ENCODE data around the gene TUBB2B.
"Not testable (repeated sequence)": the region's sequence is repeated elsewhere in the genome, so short reads cannot be mapped to it uniquely, and the experiment has no call there.

TUBB2B gene

GRCh38 chr6:3193102-3193849, 34.2 kb downstream of the TUBB2B start:
- Histone ChIP-seq H3K4me3 (ENCODE audit: low read depth in 1 of 5, low read length in 5 of 5) (no peak overlapping the region), H3K27ac (ENCODE audit: low read depth, low read length) (no peak overlapping the region), H3K4me1 (ENCODE audit: control insufficient read depth in 5 of 5, insufficient read depth in 5 of 5, low read length in 5 of 5) (peaks cover 0 to 13% (median 10%) of the 10 kb centered on the region in 5 donors), H3K9ac (ENCODE audit: low read length in 5 of 5) (no peak overlapping the region), H3K36me3 (ENCODE audit: control insufficient read depth in 5 of 5, insufficient read depth in 5 of 5, low read length in 5 of 5) (no peaks in the 10 kb centered on the region), H3K27me3 (ENCODE audit: control insufficient read depth in 5 of 5, insufficient read depth in 4 of 5, low read length in 5 of 5) (no peaks in the 10 kb centered on the region), H3K9me3 (ENCODE audit: control insufficient read depth in 5 of 5, low read length in 5 of 5) (no peaks in the 10 kb centered on the region)

- Histone ChIP-seq H3K36me3 (ENCODE audit: control insufficient read depth in 5 of 5, insufficient read depth in 5 of 5, low read length in 5 of 5) (no peaks in the 10 kb centered on the region), H3K4me3 (ENCODE audit: low read depth in 1 of 5, low read length in 5 of 5) (no peak overlapping the region), H3K4me1 (ENCODE audit: control insufficient read depth in 5 of 5, insufficient read depth in 5 of 5, low read length in 5 of 5) (peaks cover 0 to 11% (median 3%) of the 10 kb centered on the region in 5 donors), H3K9ac (ENCODE audit: low read length in 5 of 5) (no peak overlapping the region), H3K9me3 (ENCODE audit: control insufficient read depth in 5 of 5, low read length in 5 of 5) (no peaks in the 10 kb centered on the region), H3K27ac (ENCODE audit: low read depth, low read length) (no peak overlapping the region), H3K27me3 (ENCODE audit: control insufficient read depth in 5 of 5, insufficient read depth in 4 of 5, low read length in 5 of 5) (no peaks in the 10 kb centered on the region)
Observed at GRCh38 chr6:3190779-3191178, 36.7 kb downstream of the TUBB2B start.

GRCh38 chr6:3190056-3190455, 37.4 kb downstream of the TUBB2B start:
- Histone ChIP-seq H3K9ac (ENCODE audit: low read length in 5 of 5) (no peak overlapping the region), H3K36me3 (ENCODE audit: control insufficient read depth in 5 of 5, insufficient read depth in 5 of 5, low read length in 5 of 5) (no peaks in the 10 kb centered on the region), H3K9me3 (ENCODE audit: control insufficient read depth in 5 of 5, low read length in 5 of 5) (no peaks in the 10 kb centered on the region), H3K4me1 (ENCODE audit: control insufficient read depth in 5 of 5, insufficient read depth in 5 of 5, low read length in 5 of 5) (peaks cover 0 to 6% (median 0%) of the 10 kb centered on the region in 5 donors), H3K4me3 (ENCODE audit: low read depth in 1 of 5, low read length in 5 of 5) (no peak overlapping the region), H3K27ac (ENCODE audit: low read depth, low read length) (no peak overlapping the region), H3K27me3 (ENCODE audit: control insufficient read depth in 5 of 5, insufficient read depth in 4 of 5, low read length in 5 of 5) (no peaks in the 10 kb centered on the region)

GRCh38 chr6:3189192-3189591, 38.3 kb downstream of the TUBB2B start:
- H3K4me1 ChIP-seq (ENCODE audit: control insufficient read depth in 5 of 5, insufficient read depth in 5 of 5, low read length in 5 of 5); H3K9ac ChIP-seq (ENCODE audit: low read length in 5 of 5); H3K4me3 ChIP-seq (ENCODE audit: low read depth in 1 of 5, low read length in 5 of 5); H3K27me3 ChIP-seq (ENCODE audit: control insufficient read depth in 5 of 5, insufficient read depth in 4 of 5, low read length in 5 of 5); H3K36me3 ChIP-seq (ENCODE audit: control insufficient read depth in 5 of 5, insufficient read depth in 5 of 5, low read length in 5 of 5); H3K9me3 ChIP-seq (ENCODE audit: control insufficient read depth in 5 of 5, low read length in 5 of 5); H3K27ac ChIP-seq (ENCODE audit: low read depth, low read length): not testable (repeated sequence)

DNA sequence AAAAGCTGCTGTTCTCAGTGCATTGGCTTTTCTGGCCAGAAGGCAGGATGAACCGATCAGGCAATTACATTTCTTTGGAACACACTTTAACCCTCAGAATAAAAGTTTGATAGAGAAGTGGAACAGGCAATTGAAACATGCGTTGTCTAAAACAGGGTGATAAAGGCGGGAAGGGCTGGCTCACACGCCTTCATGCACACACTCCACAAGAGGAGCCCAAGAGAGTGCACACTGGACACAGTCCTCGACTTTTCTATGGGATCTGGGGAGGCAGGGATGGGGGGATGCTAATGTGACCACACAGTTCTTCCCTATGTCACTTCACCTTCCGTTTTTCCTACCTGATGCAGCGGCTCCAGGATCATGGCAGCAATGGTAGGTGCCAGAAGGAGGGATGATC, 39.2 kb downstream of the TUBB2B start:
- no peaks in the 10 kb centered on the region for H3K27me3 ChIP-seq (ENCODE audit: control insufficient read depth in 5 of 5, insufficient read depth in 4 of 5, low read length in 5 of 5)
- H3K36me3 ChIP-seq (ENCODE audit: control insufficient read depth in 5 of 5, insufficient read depth in 5 of 5, low read length in 5 of 5) = no peaks in the 10 kb centered on the region
- H3K4me3 ChIP-seq (ENCODE audit: low read depth in 1 of 5, low read length in 5 of 5) = no peak overlapping the region
- no peak overlapping the region for H3K27ac ChIP-seq (ENCODE audit: low read depth, low read length)
- no peak overlapping the region for H3K9ac ChIP-seq (ENCODE audit: low read length in 5 of 5)
- peaks cover 0 to 2% (median 0%) of the 10 kb centered on the region in 5 donors for H3K4me1 ChIP-seq (ENCODE audit: control insufficient read depth in 5 of 5, insufficient read depth in 5 of 5, low read length in 5 of 5)
- H3K9me3 ChIP-seq (ENCODE audit: control insufficient read depth in 5 of 5, low read length in 5 of 5) = no peaks in the 10 kb centered on the region

DNA sequence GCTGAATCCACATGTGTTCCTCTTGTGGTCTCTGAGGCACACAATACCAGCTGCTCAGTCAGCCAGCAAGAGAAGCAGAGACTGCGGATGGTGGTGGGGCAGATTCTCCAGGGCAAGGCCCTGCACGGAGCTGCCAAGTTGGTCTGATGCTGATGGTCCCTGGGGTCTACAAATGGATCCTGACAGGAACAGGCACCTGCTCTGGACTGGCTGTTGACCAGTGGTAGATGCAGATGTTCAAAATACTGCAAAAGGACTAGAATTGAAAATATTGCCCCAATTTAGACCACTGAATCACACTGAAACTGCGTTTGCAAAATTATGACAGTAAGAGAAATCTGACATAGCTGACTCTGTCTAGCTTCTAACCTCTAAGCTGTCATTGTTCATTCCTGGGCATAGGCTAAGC, 40.5 kb downstream of the TUBB2B start:
- no peak overlapping the region for H3K4me3 ChIP-seq (ENCODE audit: low read depth in 1 of 5, low read length in 5 of 5)
- no peak overlapping the region for H3K9ac ChIP-seq (ENCODE audit: low read length in 5 of 5)
- no peaks in the 10 kb centered on the region for H3K36me3 ChIP-seq (ENCODE audit: control insufficient read depth in 5 of 5, insufficient read depth in 5 of 5, low read length in 5 of 5)
- H3K27me3 ChIP-seq (ENCODE audit: control insufficient read depth in 5 of 5, insufficient read depth in 4 of 5, low read length in 5 of 5) = no peaks in the 10 kb centered on the region
- peaks cover 0 to 6% (median 0%) of the 10 kb centered on the region in 5 donors for H3K4me1 ChIP-seq (ENCODE audit: control insufficient read depth in 5 of 5, insufficient read depth in 5 of 5, low read length in 5 of 5)
- H3K27ac ChIP-seq (ENCODE audit: low read depth, low read length) = no peak overlapping the region
- H3K9me3 ChIP-seq (ENCODE audit: control insufficient read depth in 5 of 5, low read length in 5 of 5) = no peaks in the 10 kb centered on the region

DNA sequence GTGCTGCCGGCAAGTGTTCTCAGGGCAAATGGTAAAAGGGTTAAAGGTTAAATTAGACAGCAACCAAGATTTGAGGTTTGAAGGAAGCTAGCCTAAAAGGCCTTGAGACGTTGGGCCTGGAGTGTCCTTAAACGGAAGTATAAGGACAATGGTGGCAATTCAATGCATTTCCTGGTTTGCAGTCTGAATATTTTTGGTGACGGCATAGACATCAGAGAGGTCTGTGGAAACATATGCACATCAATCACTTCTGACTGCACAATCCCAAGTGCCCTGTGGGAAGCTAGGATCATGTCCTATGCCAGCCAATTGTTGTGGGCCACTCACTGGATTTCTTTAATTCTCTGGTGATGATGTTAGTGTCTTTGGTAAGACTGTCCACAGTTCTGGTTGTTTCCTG, 44.4 kb downstream of the TUBB2B start:
- H3K9ac ChIP-seq (ENCODE audit: low read length in 5 of 5) = no peak overlapping the region
- H3K4me3 ChIP-seq (ENCODE audit: low read depth in 1 of 5, low read length in 5 of 5) = no peak overlapping the region
- no peaks in the 10 kb centered on the region for H3K9me3 ChIP-seq (ENCODE audit: control insufficient read depth in 5 of 5, low read length in 5 of 5)
- no peak overlapping the region for H3K27ac ChIP-seq (ENCODE audit: low read depth, low read length)
- no peaks in the 10 kb centered on the region for H3K36me3 ChIP-seq (ENCODE audit: control insufficient read depth in 5 of 5, insufficient read depth in 5 of 5, low read length in 5 of 5)
- peaks cover 0 to 6% (median 0%) of the 10 kb centered on the region in 5 donors for H3K4me1 ChIP-seq (ENCODE audit: control insufficient read depth in 5 of 5, insufficient read depth in 5 of 5, low read length in 5 of 5)
- H3K27me3 ChIP-seq (ENCODE audit: control insufficient read depth in 5 of 5, insufficient read depth in 4 of 5, low read length in 5 of 5) = peaks cover 0 to 4% (median 0%) of the 10 kb centered on the region in 5 donors

- H3K9ac ChIP-seq (ENCODE audit: low read length in 5 of 5) = no peak overlapping the region
- peaks cover 0 to 4% (median 0%) of the 10 kb centered on the region in 5 donors for H3K27me3 ChIP-seq (ENCODE audit: control insufficient read depth in 5 of 5, insufficient read depth in 4 of 5, low read length in 5 of 5)
- peaks cover 0 to 6% (median 0%) of the 10 kb centered on the region in 5 donors for H3K4me1 ChIP-seq (ENCODE audit: control insufficient read depth in 5 of 5, insufficient read depth in 5 of 5, low read length in 5 of 5)
- H3K4me3 ChIP-seq (ENCODE audit: low read depth in 1 of 5, low read length in 5 of 5) = no peak overlapping the region
- H3K9me3 ChIP-seq (ENCODE audit: control insufficient read depth in 5 of 5, low read length in 5 of 5) = no peaks in the 10 kb centered on the region
- no peaks in the 10 kb centered on the region for H3K36me3 ChIP-seq (ENCODE audit: control insufficient read depth in 5 of 5, insufficient read depth in 5 of 5, low read length in 5 of 5)
- no peak overlapping the region for H3K27ac ChIP-seq (ENCODE audit: low read depth, low read length)
Observed at GRCh38 chr6:3181105-3181504, 46.3 kb downstream of the TUBB2B start.

- not testable (repeated sequence) for H3K27ac ChIP-seq (ENCODE audit: low read depth, low read length); H3K9ac ChIP-seq (ENCODE audit: low read length in 5 of 5); H3K9me3 ChIP-seq (ENCODE audit: control insufficient read depth in 5 of 5, low read length in 5 of 5); H3K36me3 ChIP-seq (ENCODE audit: control insufficient read depth in 5 of 5, insufficient read depth in 5 of 5, low read length in 5 of 5); H3K4me1 ChIP-seq (ENCODE audit: control insufficient read depth in 5 of 5, insufficient read depth in 5 of 5, low read length in 5 of 5); H3K27me3 ChIP-seq (ENCODE audit: control insufficient read depth in 5 of 5, insufficient read depth in 4 of 5, low read length in 5 of 5)
- H3K4me3 ChIP-seq (ENCODE audit: low read depth in 1 of 5, low read length in 5 of 5) = peak overlapping the region in 1 of 5 donors; percentile 32
Observed at GRCh38 chr6:3179945-3180344, 47.5 kb downstream of the TUBB2B start.

DNA sequence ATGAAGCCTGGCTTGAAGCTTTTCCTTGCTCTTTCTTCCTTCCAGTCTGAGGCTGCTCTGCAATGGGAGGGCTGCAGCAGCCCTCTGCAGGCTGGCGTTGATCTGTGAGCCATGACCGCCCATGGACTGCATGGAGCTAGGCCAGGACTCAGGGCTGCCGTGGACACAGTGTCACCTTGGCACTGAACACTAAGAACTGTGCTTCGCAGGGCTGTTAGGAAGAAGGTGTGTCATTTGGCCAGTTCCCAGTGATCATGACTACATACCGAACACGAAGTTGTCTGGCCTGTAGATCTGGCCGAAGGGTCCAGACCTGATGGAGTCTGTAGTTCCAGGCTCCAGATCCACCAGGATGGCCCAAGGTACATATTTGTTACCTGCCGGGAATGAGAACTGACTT, 48.8 kb downstream of the TUBB2B start:
- H3K9me3 ChIP-seq (ENCODE audit: control insufficient read depth in 5 of 5, low read length in 5 of 5); H3K4me1 ChIP-seq (ENCODE audit: control insufficient read depth in 5 of 5, insufficient read depth in 5 of 5, low read length in 5 of 5); H3K27me3 ChIP-seq (ENCODE audit: control insufficient read depth in 5 of 5, insufficient read depth in 4 of 5, low read length in 5 of 5); H3K9ac ChIP-seq (ENCODE audit: low read length in 5 of 5); H3K4me3 ChIP-seq (ENCODE audit: low read depth in 1 of 5, low read length in 5 of 5); H3K36me3 ChIP-seq (ENCODE audit: control insufficient read depth in 5 of 5, insufficient read depth in 5 of 5, low read length in 5 of 5); H3K27ac ChIP-seq (ENCODE audit: low read depth, low read length): not testable (repeated sequence)

Measured in subcutaneous abdominal adipose tissue (tissue), 5 donors.